HepG2 (cell line): ENCODE results near the gene CCDC6. TPM values are rescaled to one million over a fixed set of nuclear protein-coding genes. Genes with fewer than 3 reads are reported as not detected.
A peak's percentile ranks its signal among the peaks of the same experiment; 100 is the strongest.

ENCODE experiments used
- ATAC-seq: fragments of 200-7000 bp; cut with Tn5 transposase; 3 replicates; pipeline ENCODE4 v1.9.1; 2020; ENCODE audit warnings: mild to moderate bottlenecking, moderate library complexity
- BruUV-seq: library from RNA; stranded (reverse); fragments of 400-500 nt; replicated peaks from 2 replicates; lab custom pipeline; 2021; lab: Mats Ljungman, UMichigan
- CTCF ChIA-PET: fragments of 300-600 bp; formaldehyde crosslinking; extraction: SDS; loops from one replicate; lab custom pipeline; 2021; ENCODE audit warnings: low total read pairs, inconsistent platforms, low intra/inter-chr PET ratio; lab: Yijun Ruan, JAX
- POLR2A ChIA-PET: fragments of 350-600 bp; sonication (Branson Sonifier 250); formaldehyde crosslinking; loops from one replicate; lab custom pipeline; 2020; ENCODE audit warnings: antibody characterized with exemption, inconsistent platforms; lab: Yijun Ruan, JAX
- DNase-seq: peaks from one replicate; pipeline ENCODE4 v3.0.0-alpha.2; 2015; ENCODE audit warnings: low spot score
- FAIRE-seq: peaks from 3 replicates; lab custom pipeline; 2011; peaks lifted over from hg19 to GRCh38; lab: Jason Lieb, UNC
- H2AFZ ChIP-seq: one replicate; pipeline ENCODE4 v1.6.1; 2011; ENCODE audit warnings: low read length, inconsistent platforms
- H3K27ac ChIP-seq: fragments of 300-600 bp; 3 replicates; pipeline ENCODE4 v1.8.0; 2011; ENCODE audit warnings: mixed run types, mild to moderate bottlenecking, mixed read lengths, low read length, inconsistent platforms; ENCODE audit not compliant: insufficient read depth; ENCODE audit errors: extremely low read length
- H3K27me3 ChIP-seq, 2 experiments: fragments of 200-600 bp in 1 of 2; 2 replicates in 1 of 2; 3 replicates in 1 of 2; pipeline versions ENCODE4 v1.6.0 to v1.8.0; 2011; ENCODE audit warnings: low read length in 2 of 2, mild to moderate bottlenecking in 2 of 2, moderate library complexity in 2 of 2, inconsistent platforms in 1 of 2; ENCODE audit not compliant: insufficient read depth in 2 of 2, control insufficient read depth in 1 of 2
- H3K36me3 ChIP-seq, 2 experiments: fragments of 200-600 bp in 1 of 2; replicated peaks in 1 of 2; 2 replicates in 1 of 2; 3 replicates in 1 of 2; pipeline versions ENCODE4 v1.5.1 to v1.8.0; 2011; ENCODE audit warnings: low read length in 2 of 2, inconsistent platforms in 1 of 2; ENCODE audit not compliant: insufficient read depth in 2 of 2, control insufficient read depth in 1 of 2
- H3K4me1 ChIP-seq: 2 replicates; pipeline ENCODE4 v1.5.1; 2012; ENCODE audit warnings: low read length, inconsistent platforms; ENCODE audit not compliant: insufficient read depth
- H3K4me2 ChIP-seq: 2 replicates; pipeline ENCODE4 v1.6.0; 2011; ENCODE audit warnings: low read depth, low read length, inconsistent platforms
- H3K4me3 ChIP-seq, 3 experiments: fragments of 200-600 bp in 1 of 3; sonication (generic), shearing (Covaris generic) in 1 of 3; replicated peaks in 1 of 3; 2 replicates each; pipeline ENCODE4 v1.5.1; 2011 to 2016; ENCODE audit warnings: low read length in 3 of 3, inconsistent platforms in 2 of 3, low read depth in 2 of 3, mild to moderate bottlenecking in 2 of 3, control low read depth in 1 of 3, mixed read lengths in 1 of 3; ENCODE audit not compliant: insufficient read depth in 1 of 3
- H3K79me2 ChIP-seq: one replicate; pipeline ENCODE4 v1.6.1; 2011; ENCODE audit warnings: low read length, inconsistent platforms; ENCODE audit not compliant: insufficient read depth
- H3K9ac ChIP-seq: 2 replicates; pipeline ENCODE4 v1.6.0; 2011; ENCODE audit warnings: mild to moderate bottlenecking, low read depth, low read length, inconsistent platforms; ENCODE audit not compliant: insufficient read depth
- H3K9me3 ChIP-seq: 2 replicates; pipeline ENCODE4 v1.5.1; 2012; ENCODE audit warnings: mild to moderate bottlenecking, low read length
- H4K20me1 ChIP-seq: 2 replicates; pipeline ENCODE4 v1.6.0; 2011; ENCODE audit warnings: inconsistent platforms, mild to moderate bottlenecking, low read length, moderate library complexity; ENCODE audit not compliant: insufficient read depth
- EED ChIP-seq: sonication (generic); formaldehyde crosslinking; IDR thresholded peaks from 2 replicates; pipeline ENCODE4 v1.5.0; 2020; ENCODE audit warnings: mild to moderate bottlenecking, missing genetic modification reagents
- FOXO4 ChIP-seq: sonication (generic); formaldehyde crosslinking; conservative IDR thresholded peaks from 2 replicates; pipeline ENCODE4 v1.8.1; 2023; ENCODE audit warnings: missing genetic modification reagents
- HES4 ChIP-seq: sonication (generic); formaldehyde crosslinking; IDR thresholded peaks from 2 replicates; pipeline ENCODE4 v1.9.0; 2021; ENCODE audit warnings: mild to moderate bottlenecking, missing genetic modification reagents, borderline replicate concordance
- HNRNPUL1 ChIP-seq: fragments of 200-400 bp; formaldehyde crosslinking; IDR thresholded peaks from 2 replicates; pipeline ENCODE4 v1.6.1; 2017; ENCODE audit warnings: low read depth, mild to moderate bottlenecking, low read length, moderate library complexity
- PAX8 ChIP-seq: sonication (generic); formaldehyde crosslinking; IDR thresholded peaks from 2 replicates; pipeline ENCODE4 v1.8.0; 2022; ENCODE audit warnings: mild to moderate bottlenecking, missing genetic modification reagents, borderline replicate concordance
- SCMH1 ChIP-seq: sonication (generic); formaldehyde crosslinking; IDR thresholded peaks from 2 replicates; pipeline ENCODE4 v1.9.0; 2021; ENCODE audit warnings: missing genetic modification reagents, mild to moderate bottlenecking, borderline replicate concordance
- SOX6 ChIP-seq, 2 experiments: fragments of 450-650 bp in 1 of 2; sonication (generic) in 1 of 2; formaldehyde crosslinking in 1 of 2; IDR thresholded peaks; 2 replicates each; pipeline versions ENCODE4 v1.4.0 to v1.6.1; 2017 to 2020; ENCODE audit warnings: antibody characterized with exemption in 1 of 2, mild to moderate bottlenecking in 1 of 2, missing genetic modification reagents in 1 of 2
- UBTF ChIP-seq: sonication (generic); formaldehyde crosslinking; IDR thresholded peaks from 2 replicates; pipeline ENCODE4 v1.4.0; 2020; ENCODE audit warnings: mild to moderate bottlenecking, missing genetic modification reagents
- ZBTB20 ChIP-seq: sonication (generic); formaldehyde crosslinking; IDR thresholded peaks from 2 replicates; pipeline ENCODE4 v1.8.1; 2023; ENCODE audit warnings: missing genetic modification reagents, low read depth, mild to moderate bottlenecking, borderline replicate concordance
- ZFP37 ChIP-seq: sonication (generic); formaldehyde crosslinking; IDR thresholded peaks from 2 replicates; pipeline ENCODE4 v1.4.0; 2020; ENCODE audit warnings: missing genetic modification reagents, borderline replicate concordance
- ZFP90 ChIP-seq: sonication (generic); formaldehyde crosslinking; IDR thresholded peaks from 2 replicates; pipeline ENCODE4 v1.8.0; 2022; ENCODE audit warnings: missing genetic modification reagents, mild to moderate bottlenecking, inconsistent platforms, borderline replicate concordance
- ZNF260 ChIP-seq: sonication (generic); formaldehyde crosslinking; IDR thresholded peaks from 2 replicates; pipeline ENCODE4 v1.4.0; 2020; ENCODE audit warnings: missing genetic modification reagents, low read depth, mild to moderate bottlenecking, borderline replicate concordance
- ZNF326 ChIP-seq: sonication (generic); formaldehyde crosslinking; IDR thresholded peaks from 2 replicates; pipeline ENCODE4 v1.4.0; 2020; ENCODE audit warnings: missing genetic modification reagents, borderline replicate concordance
- ZNF543 ChIP-seq: sonication (generic); formaldehyde crosslinking; IDR thresholded peaks from 2 replicates; pipeline ENCODE4 v1.4.0; 2020; ENCODE audit warnings: mild to moderate bottlenecking, missing genetic modification reagents
- WGBS: methylation state at CpG from one replicate; pipeline ENCODE4 v1.1.6; 2017; ENCODE audit warnings: low lambda C conversion rate; 5-methylcytosine and 5-hydroxymethylcytosine counted together
- in situ Hi-C: cut with HindIII; loops from 2 replicates; pipeline ENCODE4 v1.10.0; 2017; ENCODE audit warnings: low pct_unique_long_range_greater_than_20kb; ENCODE audit not compliant: extremely low pct_ligation_motif_present
- intact Hi-C: fragments of 100-400 bp; cut with micrococcal nuclease; formaldehyde crosslinking; loops from one replicate; pipeline ENCODE4 v1.10.0; 2022; ENCODE audit not compliant: unreplicated experiment
- polyA plus RNA-seq, 8 experiments: library from polyadenylated mRNA; depleted of rRNA in 3 of 8; stranded (reverse) in 7 of 8; unstranded in 1 of 8; fragments of >200 nt; fragmentation: Illumina TruSeq in 4 of 8; extraction: Trizol in 4 of 8; gene quantifications; 2 replicates each; pipeline versions ENCODE4 v1.2.1 to v1.2.3, GENCODE V29; 2011 to 2016; ENCODE audit warnings: low read depth in 4 of 8, missing spikeins in 1 of 8, mixed read lengths in 1 of 8; ENCODE audit not compliant: insufficient read depth in 1 of 8
- total RNA-seq, 5 experiments: library from RNA; depleted of rRNA; stranded (reverse); fragments of >200 nt; fragmentation: Illumina TruSeq; extraction: Trizol; gene quantifications; 2 replicates each; pipeline ENCODE4 v1.2.3, GENCODE V29; 2016; ENCODE audit warnings: low read depth in 1 of 5
- TF ChIP-seq, protein P1 (sequence below): sonication (generic); formaldehyde crosslinking; conservative IDR thresholded peaks from 2 replicates; pipeline ENCODE4 v1.5.0; 2020; ENCODE audit warnings: missing genetic modification reagents
- TF ChIP-seq, protein P2 (sequence below): sonication (generic); formaldehyde crosslinking; IDR thresholded peaks from 2 replicates; pipeline ENCODE4 v1.8.0; 2022; ENCODE audit warnings: mild to moderate bottlenecking, missing genetic modification reagents; ENCODE audit not compliant: insufficient replicate concordance

The CCDC6 gene
- total and polyA plus RNA-seq, 2 of the 13 experiments (the other 11 are each of a cell fraction or from before 2014, with no cell fraction given) = 17.9 to 18.3 TPM

DNA sequence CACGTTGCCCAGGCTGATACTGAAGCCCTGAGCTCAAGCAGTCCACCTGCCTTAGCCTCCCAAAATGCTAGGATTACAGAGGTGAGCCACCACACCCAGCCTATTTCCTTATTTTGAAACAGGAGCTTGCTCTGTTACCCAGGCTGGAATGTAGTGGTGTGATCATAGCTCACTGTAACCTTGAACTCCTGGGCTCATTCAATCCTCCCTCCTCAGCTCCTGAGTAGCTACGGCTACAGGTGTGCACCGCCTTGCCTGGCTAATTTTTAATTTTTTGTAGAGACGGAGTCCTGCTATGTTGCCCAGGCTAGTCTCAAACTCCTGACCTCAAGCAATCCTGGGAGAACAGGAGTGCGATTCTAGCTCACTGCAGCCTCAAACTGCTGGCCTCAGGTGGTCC, 164.8 kb downstream of the CCDC6 start:
- Histone ChIP-seq H3K4me3 (no peak overlapping the region), H3K27me3 (no peaks in the 10 kb centered on the region), H3K9ac (no peak overlapping the region), H2AFZ (no peak overlapping the region), H3K79me2 (no peaks in the 10 kb centered on the region), H3K27ac (no peak overlapping the region), H3K36me3 (no peaks in the 10 kb centered on the region), H4K20me1 (no peaks in the 10 kb centered on the region), H3K9me3 (no peaks in the 10 kb centered on the region), H3K4me1 (peaks cover 7% of the 10 kb centered on the region), H3K4me2 (no peak overlapping the region; the same call in 1 of the 2 replicates)
- peak; percentile 26 for DNase-seq
- WGBS = 4% methylated on average over 5 of the region's 5 CpGs
- no peak for FAIRE-seq
- CTCF ChIA-PET = no interaction called here
- peak; percentile 82 for ATAC-seq
- no TSS peak for BruUV-seq
- intact Hi-C loops = no loop called here
- POLR2A ChIA-PET = no interaction called here
- in situ Hi-C loops = no loop called here
- TF ChIP-seq EED (no peak), ZNF543 (CRISPR knock-in tag) (no peak), ZFP90 (CRISPR knock-in tag) (no peak), HNRNPUL1 (no peak), ZNF260 (CRISPR knock-in tag) (no peak), ZFP37 (CRISPR knock-in tag) (no peak), HES4 (no peak), SCMH1 (no peak), PAX8 (CRISPR knock-in tag) (no peak), ZNF326 (CRISPR knock-in tag) (no peak), FOXO4 (CRISPR knock-in tag) (no peak), UBTF (CRISPR knock-in tag) (no peak), SOX6 (IDR thresholded peaks at IDR 0.05) (no peak), SOX6 (CRISPR knock-in tag; IDR thresholded peaks at IDR 0.05) (0 out of 2 replicates have a peak, but pooled peaks have one; percentile 12), ZBTB20 (CRISPR knock-in tag) (no peak)
- TF ChIP-seq, protein P1, sequence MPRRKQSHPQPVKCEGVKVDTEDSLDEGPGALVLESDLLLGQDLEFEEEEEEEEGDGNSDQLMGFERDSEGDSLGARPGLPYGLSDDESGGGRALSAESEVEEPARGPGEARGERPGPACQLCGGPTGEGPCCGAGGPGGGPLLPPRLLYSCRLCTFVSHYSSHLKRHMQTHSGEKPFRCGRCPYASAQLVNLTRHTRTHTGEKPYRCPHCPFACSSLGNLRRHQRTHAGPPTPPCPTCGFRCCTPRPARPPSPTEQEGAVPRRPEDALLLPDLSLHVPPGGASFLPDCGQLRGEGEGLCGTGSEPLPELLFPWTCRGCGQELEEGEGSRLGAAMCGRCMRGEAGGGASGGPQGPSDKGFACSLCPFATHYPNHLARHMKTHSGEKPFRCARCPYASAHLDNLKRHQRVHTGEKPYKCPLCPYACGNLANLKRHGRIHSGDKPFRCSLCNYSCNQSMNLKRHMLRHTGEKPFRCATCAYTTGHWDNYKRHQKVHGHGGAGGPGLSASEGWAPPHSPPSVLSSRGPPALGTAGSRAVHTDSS = no peak
- TF ChIP-seq, protein P2, sequence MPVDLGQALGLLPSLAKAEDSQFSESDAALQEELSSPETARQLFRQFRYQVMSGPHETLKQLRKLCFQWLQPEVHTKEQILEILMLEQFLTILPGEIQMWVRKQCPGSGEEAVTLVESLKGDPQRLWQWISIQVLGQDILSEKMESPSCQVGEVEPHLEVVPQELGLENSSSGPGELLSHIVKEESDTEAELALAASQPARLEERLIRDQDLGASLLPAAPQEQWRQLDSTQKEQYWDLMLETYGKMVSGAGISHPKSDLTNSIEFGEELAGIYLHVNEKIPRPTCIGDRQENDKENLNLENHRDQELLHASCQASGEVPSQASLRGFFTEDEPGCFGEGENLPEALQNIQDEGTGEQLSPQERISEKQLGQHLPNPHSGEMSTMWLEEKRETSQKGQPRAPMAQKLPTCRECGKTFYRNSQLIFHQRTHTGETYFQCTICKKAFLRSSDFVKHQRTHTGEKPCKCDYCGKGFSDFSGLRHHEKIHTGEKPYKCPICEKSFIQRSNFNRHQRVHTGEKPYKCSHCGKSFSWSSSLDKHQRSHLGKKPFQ (CRISPR knock-in tag) = peak; percentile 53
